ENCODE data around the gene ABHD16A.
"Not testable (repeated sequence)": the region's sequence is repeated elsewhere in the genome, so short reads cannot be mapped to it uniquely, and the experiment has no call there.

Gene ABHD16A

DNA sequence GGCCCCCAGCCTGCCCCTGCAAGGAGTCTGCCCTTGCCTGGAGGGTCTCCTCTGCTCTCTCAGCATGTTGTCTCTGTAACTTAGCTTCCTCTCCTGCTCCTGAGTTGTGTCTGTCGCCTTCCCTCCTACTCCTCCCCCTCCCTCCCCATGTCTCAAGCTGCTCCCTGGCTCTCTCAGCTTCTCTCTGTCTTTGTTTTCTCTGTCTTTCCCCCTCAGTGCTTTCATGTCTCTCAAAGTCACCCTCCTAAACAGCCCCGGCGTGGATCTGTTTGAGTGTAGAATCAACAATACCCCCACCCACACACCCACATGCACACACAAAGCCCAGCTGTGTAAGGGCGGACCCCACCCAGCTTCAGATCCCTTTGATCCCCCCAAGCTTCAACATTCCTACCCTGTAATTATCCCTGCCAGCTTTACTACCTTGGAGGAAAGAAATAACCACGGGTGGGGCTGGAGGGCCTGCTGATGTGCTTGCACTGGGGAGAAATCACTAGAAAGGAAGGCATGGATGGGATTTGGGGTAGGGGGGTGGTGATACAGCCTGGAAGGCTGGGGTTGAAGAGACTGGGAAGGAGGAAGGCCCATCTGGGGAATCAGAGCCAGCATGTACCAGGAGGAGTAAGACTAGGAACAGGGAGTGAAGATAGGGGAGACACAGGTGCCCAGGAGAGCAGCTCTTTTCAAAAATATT, 11.0 kb upstream of the ABHD16A start:
- no peak for DNase-seq

DNA sequence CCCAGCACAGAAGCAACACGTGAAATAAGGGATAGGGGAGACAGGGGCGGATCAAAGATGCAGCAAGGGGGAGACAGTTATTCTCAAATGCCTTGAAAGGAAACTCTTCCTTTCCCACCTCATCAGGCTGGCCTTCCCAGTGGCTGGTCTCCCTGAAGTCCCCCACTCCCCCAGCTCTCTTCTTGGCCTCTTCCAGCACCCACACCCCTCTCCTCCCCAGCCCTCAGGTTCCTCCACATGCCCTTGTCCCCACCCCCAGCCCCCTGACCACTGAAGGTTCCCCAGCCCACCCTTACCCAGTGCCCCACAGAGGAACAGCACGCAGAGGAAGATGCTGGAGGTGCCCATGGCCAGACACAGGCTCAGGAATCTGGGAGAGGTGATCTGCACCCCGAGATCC, 10.3 kb upstream of the ABHD16A start:
- DNase-seq = no peak

DNA sequence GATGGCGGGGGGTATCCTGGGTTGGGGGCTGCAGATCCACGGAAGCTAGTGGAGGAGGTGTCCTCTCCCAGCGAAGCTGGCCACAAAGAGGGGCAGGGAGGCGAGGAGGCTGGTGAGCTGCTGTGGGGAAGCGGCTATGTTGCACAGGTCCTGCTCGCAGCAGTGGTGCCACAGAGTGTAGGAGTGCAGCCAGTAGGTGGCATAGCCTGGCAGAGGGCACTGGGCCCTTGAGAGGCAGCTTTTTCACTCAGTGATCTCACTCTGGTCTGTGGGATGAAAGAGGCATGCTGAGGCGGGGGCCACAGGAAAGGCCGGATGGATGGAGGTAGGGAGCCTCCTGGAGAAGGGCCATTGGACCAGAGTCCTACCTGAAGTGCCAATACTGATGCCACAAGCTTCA, 9.2 kb upstream of the ABHD16A start:
- no peak for DNase-seq

DNA sequence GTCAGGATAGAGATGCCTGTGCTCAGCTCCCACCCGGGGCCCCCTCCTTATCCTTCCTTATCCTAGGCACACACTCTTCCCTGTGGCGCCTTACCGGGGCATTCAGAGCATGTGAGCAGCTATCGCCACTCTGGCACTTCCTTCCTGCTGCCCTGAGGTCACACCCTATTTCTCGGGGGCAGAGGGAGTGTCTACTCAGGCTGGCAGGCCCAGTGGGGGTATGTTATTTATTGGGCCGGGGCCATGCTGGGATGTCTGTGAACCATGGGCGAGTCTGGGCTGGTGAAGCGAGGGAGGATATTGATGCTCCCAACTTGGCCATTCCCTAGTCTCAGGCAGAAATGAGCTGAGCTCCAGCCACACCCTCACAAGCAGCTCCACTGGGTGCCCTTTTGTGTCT, 8.1 kb upstream of the ABHD16A start:
- DNase-seq = no peak

DNA sequence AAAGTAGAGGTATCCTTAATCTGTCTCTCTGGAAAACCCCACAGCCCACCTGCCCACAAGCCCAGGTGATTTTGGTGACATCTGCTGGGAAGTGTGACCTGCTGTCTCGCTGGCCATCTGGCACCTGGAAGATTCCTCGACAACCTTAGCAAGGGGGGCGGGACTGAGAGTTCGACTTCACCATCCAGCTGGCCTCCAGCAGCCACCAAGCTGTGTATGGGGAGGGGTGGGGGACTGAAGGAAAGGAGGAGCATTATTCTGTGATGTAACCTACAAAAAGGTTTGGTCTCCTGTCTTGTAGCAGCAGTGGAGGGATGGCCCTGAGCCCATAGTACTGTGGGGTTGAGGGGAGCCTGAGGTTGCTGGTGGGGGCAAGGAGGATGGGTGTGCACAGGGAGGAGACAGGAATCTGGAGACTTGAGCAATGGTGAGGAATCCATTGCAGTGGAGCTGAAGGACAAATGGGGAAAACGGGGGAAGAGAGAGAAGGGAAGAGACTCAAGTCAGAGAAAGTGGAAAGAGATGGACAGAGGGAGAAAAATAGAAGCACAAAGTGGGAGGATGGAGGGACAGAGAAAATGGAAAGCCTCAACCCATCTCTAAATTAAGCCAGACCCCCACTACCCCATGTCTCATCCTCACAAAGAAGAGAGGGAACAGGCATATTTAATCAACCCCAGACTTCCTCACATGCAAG, 7.5 kb upstream of the ABHD16A start:
- DNase-seq = no peak

DNA sequence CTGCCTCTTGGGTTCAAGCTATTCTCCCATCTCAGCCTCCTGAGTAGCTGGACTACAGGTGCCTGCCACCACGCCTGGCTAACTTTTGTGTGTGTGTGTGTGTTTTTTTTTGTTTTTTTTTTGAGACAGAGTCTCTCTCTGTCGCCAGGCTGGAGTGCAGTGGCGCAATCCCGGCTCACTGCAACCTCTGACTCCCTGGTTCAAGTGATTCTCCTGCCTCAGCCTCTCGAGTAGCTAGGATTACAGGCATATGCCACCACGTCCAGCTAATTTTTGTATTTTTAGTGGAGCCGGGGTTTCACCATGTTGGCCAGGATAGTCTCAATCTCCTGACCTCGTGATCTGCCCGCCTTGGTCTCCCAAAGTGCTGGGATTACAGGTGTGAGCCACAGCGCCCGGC, 6.0 kb upstream of the ABHD16A start:
- not testable (repeated sequence) for DNase-seq

DNA sequence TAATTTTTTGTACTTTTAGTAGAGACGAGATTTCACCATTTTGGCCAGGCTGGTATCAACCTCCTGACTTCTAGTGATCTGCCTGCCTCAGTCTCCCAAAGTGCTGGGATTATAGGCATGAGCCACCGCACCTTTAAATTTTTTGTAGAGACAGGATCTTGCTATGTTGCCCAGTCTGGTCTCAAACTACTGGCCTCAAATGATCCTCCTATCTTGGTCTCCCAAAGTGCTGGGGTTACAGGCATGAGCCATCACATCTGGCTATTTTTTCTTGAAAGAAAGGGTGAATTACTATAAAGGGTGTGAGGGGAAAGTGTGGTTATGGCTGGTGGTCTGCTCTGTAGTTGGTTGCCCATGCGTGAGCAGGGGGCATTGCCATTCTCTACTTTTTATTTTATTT, 5.1 kb upstream of the ABHD16A start:
- DNase-seq = no peak

DNA sequence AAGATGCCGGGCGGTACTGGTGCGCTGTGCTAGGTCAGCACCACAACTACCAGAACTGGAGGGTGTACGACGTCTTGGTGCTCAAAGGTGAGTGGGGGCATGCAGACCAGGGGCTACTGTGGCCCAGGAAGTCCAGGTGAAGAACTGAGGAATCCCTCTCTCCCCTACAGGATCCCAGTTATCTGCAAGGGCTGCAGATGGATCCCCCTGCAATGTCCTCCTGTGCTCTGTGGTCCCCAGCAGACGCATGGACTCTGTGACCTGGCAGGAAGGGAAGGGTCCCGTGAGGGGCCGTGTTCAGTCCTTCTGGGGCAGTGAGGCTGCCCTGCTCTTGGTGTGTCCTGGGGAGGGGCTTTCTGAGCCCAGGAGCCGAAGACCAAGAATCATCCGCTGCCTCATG, 4.6 kb upstream of the ABHD16A start:
- DNase-seq = no peak

DNA sequence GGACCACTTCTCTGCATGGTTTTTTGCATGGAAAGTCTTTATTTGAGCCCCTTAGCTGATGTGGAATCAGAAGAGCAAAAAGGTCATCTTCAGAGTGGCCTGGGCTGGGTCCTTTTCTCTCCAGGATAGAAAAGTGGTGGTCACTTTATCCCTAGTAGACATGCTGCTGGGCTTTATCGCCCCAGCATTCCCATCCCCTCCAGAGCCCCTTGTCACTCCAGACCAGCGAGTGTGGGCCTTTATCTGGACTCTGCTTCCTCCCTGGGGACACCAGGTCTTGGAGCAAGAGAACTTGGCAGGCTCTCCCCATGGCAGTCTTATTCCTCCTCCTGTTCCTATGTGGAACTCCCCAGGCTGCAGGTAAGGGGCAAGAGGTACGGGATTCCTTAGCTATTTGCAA, 3.5 kb upstream of the ABHD16A start, which contains the start of gene LY6G6F:
Gene LY6G6F, plus strand, starts transcription at position 268 of the 400 bp plus-strand sequence. Its CDS starts 41 bp downstream, at position 309.
- DNase-seq = no peak

DNA sequence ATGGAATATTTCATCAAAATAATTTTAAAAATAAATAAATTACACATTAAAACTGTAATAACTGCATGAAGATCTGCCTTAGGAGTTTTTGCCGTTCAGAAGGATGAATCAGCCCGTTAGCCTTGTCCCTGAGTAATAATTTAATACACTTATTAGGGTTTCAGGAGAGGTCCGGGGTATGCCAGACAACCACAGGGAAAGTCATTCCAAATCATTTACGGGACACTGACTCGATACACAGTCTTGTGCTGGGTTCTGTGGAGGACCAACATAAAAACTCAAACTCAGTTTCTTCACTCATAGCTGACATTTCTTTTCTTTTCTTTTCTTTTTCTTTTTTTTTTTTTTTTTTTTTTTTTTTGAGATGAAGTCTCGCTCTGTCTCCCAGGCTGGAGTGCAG, 2.8 kb upstream of the ABHD16A start:
- no peak for DNase-seq

DNA sequence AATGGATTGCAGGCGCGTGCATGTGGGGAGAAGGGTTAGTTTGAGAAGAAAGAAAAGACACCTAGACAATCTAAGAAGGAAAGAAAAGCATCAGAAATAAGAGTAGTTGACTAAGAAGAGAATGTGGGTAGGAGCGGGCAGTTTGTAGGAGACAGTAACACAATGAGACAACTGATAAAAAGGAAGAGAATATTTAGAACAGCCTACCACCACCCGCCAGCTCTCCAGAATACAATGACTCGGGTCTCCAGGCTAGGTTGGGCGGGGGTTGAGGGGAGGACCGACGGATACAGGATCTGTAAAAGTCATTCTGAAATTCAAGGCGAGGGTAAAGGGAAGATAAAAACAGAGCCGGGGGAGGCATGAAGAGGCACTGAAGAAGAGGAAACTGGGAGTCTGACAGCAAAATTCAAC, 712 bp downstream of the ABHD16A start:
- no peak for DNase-seq

DNA sequence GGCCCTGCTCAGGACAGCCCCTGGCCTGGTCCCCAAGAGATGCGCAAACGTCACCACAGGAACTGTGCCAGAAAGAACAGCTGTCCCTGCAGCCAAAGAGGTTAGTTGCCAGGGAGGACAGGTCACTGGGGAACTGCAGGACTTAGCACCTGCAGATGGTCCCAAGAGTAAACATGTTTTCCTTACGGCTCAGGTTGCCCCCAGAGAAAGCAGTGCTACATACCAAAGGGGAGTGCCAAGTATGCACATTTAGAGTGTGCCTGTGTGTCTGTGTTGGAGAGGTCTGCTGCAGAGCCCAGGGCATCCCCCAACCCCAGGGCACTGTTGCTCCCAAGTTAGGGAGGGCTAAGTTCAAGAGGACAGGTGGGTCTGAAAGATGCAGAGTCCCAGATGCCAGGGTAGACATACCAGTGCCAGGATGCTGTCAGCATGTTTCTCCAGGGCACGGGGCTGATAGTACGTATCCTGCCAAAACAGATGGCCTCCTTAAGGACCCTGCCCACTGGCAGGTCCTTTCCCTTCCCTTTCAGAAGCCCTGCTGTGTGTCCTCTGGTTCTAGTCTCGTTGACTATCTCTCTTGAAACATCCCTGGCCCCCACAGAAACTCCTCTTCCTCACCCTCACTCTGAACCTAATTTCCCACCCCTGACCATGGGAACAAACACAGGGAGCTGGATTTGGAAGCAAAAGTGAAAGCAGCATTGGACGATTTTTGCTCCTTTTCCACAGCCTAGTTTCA, 1.3 kb downstream of the ABHD16A start:
- no peak for DNase-seq

DNA sequence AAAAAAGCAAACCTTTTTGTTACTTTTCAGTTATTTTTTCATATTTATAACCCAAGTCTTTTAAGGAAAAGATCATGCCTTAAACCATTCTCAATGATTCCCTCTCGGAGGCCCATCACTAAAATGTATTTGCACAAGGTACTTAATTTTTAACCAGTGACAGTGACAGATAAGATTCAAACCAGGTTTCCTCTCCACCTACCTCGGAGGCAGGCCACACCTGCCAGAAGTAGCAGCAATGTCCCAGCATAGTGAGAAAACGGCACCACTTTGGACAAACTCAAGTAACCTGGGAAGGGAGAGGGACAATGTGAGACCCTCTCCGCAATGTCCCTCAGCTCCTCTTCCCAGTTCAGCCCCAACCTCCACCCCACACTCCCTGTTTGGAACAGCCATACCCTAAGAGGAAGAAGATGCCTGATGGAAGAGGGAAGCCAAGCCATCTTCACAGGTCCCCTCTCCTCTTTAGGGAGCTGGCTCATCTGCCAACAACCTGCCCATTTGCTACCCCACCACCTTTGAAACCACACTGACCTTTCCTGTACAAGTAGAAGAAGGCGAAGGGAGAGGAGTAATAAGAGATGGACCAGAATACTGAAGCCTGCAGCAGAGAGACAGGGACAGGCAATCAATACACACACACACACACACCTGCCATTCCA, 2.3 kb downstream of the ABHD16A start:
- no peak for DNase-seq

DNA sequence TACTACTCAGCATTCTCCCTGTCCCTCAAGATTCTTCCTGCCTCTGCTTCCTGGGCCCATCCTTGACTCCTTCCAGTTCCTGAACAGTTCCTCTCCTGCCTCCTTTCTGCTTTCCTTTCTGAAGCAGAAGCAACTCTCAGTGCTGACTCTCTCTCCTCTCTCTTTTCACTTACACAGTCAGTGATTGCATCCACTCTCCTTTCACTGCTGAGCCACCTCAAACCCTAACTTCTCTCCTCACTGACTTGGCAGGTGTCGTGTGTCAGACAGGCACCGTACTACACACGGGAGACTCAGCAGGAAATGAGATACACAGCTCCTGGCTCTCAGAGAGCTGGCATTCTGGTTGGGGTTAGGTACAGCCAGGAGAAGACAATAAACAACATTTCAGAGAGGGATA, 5.6 kb downstream of the ABHD16A start:
- DNase-seq = no peak

DNA sequence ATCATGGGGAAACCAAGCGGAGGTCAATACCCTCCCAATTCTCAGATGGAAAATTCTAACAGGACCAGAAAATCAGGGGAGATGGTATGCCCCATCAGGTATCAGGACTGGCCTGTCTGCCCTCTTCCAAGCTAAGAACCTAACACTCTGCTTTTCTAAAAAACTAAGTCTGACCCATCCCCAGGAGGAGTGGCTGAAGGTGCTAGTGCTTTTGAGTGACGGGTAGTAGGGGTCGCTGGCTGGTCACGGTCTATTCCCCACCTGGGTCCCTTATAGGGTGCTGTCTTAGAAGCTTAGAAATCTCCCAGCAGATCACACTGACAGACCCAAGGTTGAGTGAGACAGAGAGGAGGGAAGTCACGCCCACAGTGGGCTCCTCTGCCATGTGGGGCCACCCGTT, 9.6 kb downstream of the ABHD16A start:
- DNase-seq = no peak

DNA sequence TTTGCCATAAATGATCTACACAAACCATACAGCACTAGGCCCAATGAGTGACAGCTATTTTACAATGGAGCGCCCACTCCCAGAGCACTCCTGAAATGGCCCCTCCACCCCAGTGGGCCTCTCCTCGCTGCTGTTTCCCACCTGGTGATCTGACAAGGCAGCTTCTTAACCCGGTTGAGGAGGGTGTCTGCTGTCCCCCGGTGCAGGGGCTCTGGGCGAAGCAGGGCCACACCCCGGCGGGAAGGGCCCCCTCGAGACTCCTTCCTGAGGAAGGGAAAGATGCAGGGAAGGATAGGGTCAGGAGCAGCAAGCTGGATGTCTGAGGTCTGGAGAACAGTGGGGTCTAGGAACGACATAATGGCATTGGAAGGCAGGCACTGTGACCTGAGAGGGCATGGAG, 10.2 kb downstream of the ABHD16A start:
- no peak for DNase-seq

DNA sequence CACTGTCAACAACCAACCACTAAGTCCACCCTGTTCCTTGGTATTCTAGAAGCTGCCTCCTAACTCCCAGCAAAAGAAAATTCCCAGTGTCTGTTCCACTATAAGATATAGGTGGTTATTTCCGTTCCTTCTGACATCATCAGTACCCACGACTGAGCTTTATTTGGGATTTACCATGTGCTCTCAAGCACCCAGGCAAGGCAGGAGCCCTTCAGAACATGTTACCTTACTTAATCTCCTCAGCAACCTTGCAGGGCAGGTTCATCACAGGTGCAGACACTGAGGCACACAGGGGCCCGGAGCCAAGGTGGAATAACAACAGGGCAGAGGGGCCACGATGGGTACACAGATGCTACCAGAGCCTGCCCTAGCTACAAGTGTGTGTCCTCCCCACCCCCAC, 10.8 kb downstream of the ABHD16A start:
- DNase-seq = no peak

DNA sequence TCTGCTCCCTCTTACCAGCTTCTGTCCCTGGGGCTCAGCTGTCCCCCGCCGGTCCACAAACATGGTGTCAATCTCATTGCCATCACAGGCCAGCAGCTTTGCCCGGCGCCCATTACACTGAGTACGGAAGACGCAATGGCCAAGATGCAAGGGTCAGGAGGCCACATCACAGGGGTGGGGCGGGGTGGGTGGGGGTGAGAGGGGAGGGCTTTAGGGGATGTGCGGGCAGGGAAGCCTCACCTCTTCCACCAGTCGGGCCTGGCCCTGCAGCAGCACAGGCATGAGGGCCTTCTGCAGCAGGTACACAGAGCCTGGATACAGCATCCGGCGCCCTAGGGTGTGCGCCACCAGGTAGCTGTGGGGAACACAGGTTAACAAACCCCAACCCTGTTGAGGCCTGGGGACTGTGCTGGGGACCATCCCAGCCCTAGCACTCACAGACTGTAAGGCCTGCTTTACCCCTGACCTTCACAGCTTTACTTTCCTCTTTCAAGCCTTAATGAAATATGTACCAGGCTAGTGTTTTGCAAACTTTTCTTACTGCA, 11.5 kb downstream of the ABHD16A start:
- DNase-seq = no peak

DNA sequence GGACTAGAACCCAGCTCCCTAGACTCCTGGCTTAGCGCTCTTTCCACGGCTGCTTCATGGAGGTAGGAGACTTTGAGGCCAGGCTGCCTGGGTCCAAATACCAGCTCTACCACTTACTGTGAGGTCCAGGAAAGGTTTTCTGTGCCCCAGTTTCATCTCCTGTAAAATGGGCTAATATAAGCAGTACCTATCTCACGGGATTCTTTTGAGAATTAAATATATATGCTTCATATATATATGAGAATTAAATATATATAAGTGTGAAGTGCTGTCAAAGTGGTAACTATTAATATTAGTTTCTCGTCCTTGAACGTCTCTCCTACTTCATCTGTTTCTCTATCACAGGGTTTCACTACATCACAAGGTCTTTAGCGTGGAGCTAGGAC, 12.1 kb downstream of the ABHD16A start:
- DNase-seq = no peak

DNA sequence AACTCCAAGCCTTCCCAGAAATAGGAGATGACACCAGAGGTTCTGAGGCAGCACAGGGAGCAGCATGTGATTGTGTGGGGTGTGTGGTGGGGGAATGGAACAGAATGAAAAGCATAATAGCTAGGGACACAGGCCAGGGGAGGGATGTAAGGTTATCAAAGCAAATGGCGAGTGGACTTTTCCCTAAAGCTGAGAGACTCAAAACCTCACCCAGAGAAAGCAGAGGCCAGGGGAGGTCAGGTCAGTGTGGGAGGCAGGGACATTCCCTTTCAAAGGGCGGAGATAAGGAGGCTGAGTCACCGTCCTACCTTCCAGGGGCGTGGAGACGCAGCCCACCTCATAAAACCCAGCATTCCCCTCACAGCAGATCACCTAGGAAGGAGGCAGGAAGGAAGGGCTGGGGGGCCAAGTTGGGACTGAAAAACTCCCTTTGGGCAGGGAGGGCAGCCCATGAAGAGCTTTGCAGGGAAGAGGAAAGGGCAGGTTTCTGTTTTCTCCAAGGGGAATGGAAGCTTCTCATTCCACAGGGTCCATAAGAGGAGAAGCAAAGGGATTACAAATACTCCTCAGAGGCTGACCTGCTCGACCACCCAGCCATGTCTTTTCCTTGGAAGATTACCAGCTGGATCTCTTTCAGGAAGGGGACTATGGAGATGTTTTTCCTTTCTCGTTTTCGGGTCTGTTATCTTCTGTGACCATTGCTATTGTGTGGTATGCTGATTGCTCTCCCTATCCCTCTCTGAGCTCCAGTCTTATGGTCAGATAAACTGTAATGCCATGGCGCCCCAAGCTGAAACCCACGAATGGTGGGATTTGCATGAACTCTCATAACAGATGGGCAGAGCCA, 12.7 kb downstream of the ABHD16A start:
- DNase-seq = no peak

DNA sequence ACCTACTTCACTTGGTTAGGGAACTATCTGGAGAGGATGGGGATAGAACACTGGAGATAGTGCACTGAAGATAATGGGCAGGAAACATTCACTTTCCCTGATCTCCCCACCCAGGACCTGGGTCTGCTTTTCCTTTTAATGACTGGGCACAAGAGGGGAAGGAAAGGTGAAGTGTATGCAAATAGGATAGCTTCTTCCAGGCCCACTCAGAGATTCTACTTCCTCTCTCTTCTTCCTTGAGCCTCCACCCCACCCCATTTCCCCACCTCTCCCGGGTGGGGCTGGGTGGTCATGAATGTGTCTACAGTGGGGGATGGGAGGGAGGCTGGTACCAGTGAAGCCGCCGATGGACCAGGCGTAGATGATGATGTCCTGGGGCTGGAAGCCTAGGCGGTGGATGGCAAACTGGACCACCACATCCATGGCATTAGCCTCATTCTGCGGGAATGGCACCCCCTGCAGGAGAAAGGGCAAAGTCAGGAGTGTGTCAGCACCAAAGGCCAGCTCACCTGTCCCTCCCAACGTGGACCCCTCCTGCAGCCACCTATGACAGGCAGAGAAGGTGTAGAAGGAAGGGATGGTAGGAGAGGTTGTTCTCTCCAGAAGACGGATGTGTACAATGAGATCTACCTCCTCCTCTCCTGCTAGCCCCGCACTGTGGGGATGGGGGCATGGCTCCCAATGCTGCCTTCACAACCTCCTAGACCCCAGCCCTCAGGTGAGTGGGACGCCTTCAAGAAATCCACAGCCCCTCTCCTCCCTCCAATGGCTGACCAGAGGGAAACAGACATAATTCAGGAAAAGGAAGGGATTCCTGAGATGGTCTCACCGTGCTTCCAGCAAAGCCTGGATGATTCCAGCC, 13.6 kb downstream of the ABHD16A start:
- DNase-seq = no peak
